Pons (tissue), 1 donor: ENCODE results near the gene ZNF189.

ENCODE experiments used
- DNase-seq: peaks from one replicate; pipeline ENCODE4 v3.0.0-alpha.2; 2016; ENCODE audit warnings: low spot score

Gene ZNF189

DNA sequence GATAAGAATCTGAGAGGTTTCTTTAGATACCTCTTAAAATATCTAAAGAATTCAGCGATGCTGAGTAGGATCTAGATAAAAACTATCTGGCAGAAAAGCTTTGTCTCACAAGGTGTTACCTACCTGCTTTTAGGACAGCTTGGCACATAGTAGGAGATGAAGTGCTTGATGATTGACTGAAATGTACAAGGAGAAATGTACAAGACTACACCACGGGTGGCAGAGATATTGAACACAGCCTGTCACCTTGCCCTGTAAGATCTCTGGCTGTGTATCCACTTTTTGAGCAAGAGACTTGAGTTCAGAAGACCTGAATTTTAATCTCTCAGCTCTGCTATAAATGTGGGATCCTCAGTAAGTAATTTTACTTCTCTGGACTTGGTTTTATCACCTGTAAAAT, 21.2 kb downstream of the ZNF189 start:
- DNase-seq, result no peak

DNA sequence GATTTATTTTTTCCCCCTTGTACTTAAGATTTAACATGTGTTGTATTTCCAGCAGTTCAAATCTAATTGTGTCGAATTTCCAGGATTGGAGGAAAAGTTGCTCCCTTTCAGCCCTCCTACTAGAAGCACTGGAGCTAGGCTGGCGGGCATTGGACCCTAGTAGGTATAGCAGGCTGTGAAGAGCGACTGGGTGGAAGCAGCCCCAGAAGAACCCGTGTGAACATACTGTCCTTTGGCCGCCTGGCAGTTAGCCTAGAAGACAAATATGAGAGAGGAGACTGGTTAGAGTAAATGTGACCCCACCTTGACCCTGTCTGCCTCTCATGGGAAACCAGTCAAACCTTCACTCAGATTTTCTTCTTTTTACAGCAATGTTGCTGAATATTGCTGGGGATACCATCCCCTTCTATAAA, 23.0 kb downstream of the ZNF189 start:
- no peak for DNase-seq

DNA sequence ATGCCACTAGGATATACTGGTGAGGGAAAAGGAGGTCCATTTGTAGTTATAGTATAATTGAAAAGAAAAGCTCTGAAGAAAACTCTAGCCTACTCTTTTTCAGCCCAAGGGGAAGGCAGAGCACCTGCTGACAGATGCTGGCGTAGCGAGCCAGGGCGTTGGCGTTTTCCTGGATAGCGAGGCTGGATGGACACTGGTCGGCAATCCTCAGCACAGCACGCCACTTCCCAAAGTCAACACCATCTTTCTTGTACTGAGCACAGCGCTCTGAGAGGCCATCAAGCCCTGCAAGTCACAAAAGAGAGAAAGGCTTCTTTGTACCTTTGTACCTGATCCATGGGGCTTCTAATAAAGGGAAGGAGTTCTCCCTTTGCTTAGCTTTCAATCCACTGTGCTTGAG, 28.7 kb downstream of the ZNF189 start:
- DNase-seq, result no peak

DNA sequence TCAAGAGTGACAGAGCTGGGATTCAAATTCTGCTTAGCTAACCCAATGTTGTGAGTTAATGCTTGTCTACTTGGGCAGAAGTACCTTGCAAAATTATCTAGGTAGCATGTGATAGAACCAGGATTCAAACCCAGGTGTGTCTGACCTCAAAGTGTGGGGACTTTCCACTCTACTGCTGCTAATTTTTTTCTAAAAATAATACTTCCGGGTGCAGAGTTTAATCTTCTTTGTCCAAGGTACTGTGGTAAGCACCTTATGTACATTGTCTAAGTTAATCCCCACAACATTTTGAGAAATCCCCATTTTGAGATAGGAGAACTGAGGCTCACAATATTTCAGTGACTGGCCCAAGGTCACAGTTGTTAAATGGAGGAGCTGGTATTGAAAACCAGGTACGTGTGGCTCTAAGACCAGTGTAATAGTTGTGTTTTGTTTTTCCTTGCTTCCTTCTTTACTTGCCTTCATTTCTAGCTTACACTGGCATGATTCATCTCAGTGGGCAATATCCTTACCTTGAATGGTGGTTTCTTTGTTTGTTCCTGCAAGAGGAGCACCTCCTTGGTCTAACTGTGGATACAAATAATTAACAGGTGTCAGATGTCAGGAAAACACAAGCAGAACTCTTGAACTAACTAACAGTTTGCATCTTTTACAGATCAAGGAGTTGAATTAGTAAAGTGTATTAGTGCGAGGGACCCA, 29.5 kb downstream of the ZNF189 start:
- DNase-seq, result no peak

DNA sequence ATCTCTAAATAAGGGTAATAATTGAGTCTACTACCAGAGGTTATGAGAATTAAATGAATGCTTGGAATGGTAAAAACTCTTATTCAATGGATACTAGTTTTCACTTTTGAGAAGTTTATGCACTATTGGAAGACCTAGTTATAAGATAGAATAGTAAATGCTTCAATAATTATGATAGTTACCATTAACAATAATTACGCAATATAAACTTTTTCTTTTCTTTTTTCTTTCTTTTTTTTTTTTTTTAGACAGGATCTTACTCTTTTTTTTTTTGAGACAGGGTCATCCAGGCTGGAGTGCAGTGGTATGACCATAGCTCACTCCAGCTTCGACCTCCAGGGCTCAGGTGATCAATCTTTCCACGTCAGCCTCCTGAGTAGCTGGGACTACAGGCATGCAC, 30.3 kb downstream of the ZNF189 start:
- DNase-seq, result no peak

DNA sequence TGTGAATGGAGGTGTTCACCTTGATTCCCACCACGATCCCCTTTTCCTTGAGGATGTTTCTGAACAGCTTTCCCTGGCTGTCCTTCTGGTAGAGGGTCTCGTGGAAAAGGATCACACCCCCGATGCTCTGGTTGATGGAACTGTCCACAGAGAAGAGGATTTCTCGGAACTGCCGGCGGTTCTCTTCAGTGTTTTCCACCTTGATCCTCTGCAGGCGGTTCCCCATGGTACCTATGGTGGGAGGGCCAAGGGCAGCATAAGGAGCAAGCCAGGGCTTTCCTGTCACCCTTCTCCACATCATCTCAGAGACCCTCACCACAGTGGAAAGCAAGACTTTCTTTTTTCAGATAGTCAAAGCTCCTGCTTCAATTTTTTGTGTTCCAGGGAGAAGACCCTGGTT, 31.1 kb downstream of the ZNF189 start:
- DNase-seq, result no peak

DNA sequence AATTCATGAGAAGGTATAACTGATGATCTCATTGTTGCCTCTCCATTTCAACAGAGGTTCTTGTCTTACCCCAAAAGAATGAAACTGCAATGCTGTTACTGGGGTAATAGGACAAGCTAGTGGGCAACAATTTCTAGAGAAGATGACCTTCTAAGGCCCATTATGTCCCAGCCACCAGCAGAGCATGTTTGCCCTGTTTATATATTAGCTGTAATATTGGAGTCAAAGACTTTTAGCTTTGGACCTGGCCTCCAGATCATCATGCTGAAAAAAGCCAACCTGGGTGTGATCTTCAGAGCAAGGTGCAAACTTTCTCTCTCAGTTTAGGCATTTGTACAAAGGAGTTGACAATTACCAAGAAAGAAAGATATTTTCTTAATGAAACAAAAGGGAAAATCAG, 33.5 kb downstream of the ZNF189 start:
- DNase-seq, result no peak

DNA sequence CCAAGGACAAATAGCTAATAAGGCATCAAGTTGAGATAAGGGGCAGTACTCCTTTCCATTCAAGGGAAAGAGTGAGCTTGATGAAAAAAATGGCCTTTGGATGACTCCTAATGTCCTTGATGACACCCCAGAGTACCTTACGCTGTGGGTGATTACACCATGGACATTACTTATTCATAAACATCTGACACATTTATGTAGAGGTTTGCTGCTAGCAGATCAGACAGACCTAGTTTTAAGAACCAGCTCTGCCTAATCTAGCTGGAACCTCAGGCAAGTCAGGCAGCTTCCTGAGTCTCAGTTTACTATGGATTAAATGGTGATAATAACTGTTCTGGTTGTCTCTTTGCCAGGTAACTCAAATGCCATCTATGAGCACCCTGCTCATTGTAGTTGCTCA, 34.1 kb downstream of the ZNF189 start:
- no peak for DNase-seq

DNA sequence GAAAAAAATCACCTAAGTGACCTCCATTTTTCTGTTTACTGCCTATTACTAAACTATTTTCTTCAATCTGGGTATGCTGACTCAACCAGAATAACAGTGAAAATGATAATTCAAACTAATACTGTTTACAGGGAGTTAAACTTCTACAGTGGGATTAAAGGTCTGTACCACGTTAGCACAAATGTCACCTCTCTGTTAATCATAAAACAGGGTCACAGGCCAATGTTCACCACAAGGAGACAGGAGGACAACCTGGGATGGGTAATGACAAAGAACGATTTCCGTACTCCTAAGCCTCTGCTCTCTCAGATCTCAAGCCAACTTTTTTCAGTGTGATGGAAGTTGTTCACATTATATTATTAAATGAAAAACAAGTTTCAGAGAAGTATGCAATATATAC, 34.6 kb downstream of the ZNF189 start:
- no peak for DNase-seq

DNA sequence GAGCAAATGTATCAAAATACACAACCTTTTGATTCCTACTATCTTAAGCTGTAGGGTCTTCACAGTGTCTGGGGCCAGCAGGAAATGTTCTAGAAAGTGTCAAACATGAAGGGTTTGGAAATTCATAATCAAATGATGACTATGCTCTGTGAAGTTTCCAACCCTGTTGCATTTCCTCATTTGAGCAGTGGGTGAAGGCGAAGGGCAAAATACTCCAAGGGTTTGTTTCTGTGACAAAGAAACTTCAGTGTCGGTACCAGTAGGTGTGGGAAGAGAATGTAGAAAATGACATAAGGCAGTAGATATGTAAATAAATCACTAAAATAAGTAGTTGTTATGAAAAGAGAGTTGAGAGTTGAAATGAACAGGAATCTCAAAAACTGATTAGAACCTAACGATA, 36.3 kb downstream of the ZNF189 start:
- no peak for DNase-seq

DNA sequence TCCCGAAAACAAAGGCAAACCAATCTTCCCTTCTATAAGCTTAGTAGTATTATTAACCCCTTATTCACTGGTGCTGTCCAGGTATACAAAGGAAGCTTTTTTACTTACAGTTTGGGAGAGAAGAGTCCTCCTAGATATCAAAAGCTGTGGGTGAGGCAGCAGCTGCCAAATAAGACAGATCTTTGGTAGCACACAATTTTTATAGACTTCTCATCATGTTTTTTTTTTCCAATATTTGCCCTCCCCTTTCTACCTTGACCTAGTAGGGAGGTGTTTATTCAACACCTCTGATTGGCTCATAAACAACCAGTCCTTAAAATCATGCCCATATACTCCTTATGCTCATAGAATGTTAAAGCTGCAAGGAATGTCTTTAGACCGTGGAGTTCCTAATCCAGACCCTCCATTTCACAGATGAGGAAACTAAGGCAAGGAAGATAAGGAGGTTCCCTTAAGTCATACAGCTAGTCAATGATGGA, 37.0 kb downstream of the ZNF189 start, which contains the start of gene ALDOB:
ALDOB (minus strand) TSS at position 174 of the 479 bp plus-strand sequence. CDS start 4,887 bp downstream, outside the sequence.
- no peak for DNase-seq

DNA sequence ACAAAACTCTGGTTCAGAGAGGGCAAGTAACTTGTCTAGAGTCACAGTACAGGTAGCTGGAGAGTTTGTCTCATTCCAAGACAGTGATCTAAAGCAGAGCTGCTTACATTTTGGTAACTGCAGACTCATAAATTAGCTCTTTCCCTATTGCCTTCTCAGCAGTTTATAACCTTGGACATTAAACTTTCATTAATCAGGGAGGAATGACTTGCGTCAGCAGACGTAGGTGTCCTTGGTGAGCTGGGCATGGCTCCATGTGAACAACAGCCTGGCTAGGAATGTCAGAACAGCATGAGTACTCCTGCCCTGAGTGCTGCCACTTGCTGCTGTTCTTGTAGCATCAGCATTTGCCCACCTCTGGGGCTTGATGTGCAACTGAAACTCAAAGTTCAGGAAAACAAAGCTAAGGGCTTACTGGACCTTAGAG, 39.2 kb downstream of the ZNF189 start:
- DNase-seq, result no peak

DNA sequence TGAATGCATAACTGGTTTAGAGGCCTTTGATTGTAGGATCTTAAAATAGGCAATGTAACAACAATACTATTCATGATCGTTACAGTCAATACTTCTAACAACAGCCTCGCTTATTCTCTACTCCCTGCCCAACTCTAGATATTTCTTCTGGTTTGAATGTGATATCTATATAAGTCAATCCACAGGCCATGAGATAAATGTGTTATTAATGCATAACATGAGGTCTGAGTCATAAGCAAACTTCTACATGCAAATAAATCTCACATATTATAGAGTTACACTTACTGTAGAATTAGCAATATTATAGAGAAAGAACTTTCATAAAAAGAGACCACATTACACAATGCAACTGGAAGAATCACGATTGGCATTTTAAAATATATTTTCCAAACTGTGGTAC, 39.9 kb downstream of the ZNF189 start:
- no peak for DNase-seq

DNA sequence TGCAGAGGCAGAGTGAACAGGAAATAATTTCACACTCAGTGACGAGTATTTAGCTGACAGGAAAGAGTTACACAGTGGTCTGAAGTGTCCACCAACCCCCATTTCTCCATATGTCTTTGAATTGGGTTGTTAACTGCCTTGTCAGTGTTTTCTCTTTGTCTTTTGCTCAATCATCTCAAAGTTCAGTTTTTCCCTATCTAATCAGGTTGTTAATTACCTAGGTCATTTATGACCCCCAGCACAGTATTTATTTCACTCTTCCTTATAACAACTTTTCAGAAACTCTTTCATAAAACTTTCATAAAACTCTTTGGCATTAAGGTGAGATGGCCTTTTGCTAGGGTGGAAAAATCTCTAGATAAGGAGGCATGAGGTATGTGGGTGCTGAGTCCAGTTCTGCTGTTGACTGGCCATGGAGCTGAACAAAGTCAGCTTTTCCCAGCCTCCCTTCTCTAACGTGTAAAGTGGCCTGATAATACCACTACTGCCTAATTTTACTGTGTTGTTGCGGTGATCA, 42.1 kb downstream of the ZNF189 start:
- DNase-seq, result no peak

DNA sequence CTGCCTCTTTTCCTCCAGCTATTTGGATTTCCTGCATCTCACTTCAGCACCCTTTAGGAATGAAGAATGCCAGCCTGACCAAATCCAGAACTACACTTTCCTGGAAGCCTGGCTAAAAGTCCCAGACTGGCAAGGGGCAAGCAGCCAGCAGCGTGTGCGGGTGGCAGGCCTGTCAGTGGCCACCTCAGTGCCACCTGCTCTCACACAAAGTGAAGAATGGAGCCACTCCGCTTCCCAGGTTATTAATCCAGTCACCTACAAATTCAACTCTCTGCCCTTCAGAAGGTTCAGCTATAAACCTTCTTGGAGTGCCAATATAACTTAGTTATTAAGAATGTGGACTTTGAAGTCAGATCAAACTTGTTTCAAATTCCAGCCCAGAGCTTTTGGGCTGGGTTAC, 43.7 kb downstream of the ZNF189 start:
- DNase-seq, result no peak

DNA sequence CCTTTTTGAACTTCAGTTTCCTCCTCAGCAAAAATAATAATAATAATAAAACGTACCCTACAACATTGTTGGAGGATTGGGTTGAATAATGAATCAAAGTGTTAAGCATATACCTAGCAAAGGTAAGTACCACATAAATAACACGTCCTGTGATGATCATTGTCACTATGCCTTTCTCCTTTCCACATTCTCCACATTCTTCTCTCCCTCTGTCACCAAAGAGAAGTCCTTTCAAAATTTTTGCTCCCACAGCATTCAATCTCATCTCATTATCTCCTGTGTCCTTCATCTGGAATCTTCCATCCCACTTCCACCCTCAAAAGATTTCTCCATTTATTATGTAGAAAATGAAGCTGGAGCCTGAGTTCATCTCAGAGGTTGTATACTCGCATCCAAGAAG, 44.1 kb downstream of the ZNF189 start:
- DNase-seq, result no peak

DNA sequence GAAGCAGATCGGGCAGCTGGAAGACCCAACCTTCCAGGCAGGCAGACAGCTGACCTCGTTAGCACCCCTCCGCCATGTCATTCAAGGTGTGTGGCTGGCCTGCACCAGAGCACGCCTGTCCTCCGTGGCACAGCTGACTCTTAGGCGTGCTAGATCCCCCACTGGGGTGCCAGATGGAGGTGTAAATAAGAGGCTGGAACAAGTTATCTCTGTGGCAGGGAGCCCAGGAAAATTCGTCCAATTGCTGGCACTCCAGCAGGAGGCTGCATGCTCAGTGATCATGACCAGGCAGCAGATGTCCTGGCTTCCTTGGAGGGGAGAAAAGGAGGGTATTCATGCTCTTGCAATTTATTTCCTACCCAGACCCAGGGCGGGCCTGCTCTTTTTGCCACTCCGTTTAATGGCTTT, 44.7 kb downstream of the ZNF189 start:
- peak; percentile 53 for DNase-seq

DNA sequence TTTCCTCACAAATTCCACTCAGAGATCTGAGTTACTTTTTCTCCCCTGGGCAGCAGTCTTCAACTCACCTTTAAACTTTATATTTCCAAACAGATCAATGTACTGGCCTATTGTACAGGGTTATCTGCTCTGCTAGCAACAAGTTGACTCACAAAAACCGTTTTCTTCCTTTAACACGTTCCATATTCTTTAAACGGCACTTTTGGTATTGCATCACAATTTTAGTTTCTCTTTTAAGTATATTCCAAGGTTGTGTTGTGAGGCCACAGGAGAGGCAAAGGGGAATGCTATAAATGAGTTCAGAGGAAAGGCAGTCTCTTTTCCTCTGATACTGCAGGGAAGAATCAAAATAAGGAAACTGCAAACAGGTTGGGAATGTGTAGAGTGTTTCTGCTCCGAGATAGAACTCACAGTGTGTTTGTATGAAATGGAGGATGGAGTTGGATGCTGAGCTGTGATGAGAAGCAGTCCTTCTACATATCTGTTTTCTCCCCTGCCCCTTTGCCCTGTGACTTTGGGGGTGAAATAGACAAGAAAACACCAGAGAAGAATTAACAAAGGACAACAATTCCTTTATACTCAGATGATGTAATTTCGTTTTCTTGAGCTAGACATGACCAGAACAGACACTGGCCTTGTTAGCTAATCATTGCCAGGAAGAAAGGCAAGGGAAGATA, 46.8 kb downstream of the ZNF189 start:
- DNase-seq, result peak; percentile 82

DNA sequence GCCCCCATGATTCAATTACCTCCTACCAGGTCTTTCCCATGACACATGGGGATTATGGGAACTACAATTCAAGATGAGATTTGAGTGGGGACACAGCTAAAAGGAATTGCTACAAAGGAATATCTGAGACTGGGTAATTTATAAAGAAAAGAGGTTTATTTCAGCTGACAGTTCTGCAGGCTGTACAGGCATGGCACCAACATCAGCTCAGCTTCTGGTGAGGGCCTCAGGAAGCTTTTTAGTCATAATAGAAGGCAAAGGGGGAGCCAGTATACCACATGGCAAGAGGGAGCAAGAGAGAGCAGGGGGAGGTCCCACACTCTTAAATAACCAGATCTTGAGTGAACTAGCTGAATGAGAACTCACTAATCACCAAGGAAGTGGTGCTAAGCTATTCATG, 48.1 kb downstream of the ZNF189 start:
- no peak for DNase-seq

DNA sequence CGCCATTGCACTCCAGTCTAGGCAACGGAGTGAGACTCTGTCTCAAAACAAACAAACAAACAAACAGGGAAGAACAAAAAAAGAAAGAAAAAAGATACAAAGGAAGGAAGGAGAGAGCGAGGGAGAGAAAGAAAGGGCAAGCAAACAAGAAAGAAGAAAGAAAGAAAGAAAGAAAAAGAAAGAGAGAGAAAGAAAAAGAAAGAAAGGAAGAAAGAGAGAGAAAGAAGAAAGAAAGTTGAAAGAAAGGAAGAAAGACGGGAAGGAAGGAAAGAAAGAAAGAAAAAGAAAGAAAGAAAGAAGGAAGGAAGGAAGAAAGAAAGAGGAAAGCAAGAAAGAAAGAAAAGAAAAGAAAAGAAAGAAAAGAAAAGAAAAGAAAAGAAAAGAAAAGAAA, 50.0 kb downstream of the ZNF189 start:
- no peak for DNase-seq

DNA sequence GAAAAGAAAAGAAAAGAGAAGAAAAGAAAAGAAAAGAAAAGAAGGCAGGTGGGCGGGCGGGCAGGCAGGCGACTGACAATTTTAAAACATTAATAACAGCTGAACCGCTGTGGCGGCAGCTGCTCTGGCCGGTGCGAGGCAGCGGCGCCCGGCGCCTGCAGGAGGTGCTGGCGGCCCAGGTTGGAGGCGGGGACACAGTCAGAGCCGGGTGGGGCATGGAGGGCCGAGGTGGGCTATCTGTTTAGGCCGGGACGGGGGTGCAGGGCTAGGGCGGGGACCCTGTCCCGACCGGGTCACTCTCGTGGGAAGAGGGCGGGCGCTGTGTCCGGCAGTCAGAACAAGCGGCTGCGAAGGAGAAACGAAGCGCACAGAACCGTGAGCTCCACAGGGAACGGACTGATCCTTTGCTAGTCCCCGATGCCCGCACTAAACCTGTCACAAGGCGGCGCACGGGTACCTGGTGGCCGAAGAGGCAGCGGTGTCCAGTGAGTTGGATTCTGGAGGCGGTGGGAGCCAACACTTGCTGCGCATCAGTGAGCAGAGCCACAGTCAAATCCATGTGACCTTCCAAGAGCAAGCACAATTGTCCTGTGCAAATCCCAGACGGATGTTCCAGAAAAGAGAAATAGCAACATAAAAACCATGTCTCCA, 50.5 kb downstream of the ZNF189 start:
- DNase-seq, result peak; percentile 58

DNA sequence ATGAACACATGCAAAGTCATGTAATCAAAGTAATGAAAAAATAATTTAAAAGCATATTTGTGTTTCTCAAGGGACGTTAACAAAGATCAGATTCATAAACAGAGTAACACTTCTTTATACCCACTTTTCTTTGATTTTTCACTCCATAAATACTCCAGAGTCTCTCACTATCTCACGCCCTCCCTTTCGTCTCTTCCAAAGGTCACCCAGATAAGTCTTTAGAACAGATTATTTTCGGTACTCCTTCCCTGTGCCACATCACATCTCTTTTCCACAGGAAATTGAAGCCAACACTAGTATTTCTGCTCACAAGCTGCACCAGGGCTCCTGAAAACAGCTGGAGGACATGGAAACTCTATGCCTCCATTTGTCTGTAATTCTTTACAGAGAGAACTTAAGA, 52.3 kb downstream of the ZNF189 start:
- no peak for DNase-seq

DNA sequence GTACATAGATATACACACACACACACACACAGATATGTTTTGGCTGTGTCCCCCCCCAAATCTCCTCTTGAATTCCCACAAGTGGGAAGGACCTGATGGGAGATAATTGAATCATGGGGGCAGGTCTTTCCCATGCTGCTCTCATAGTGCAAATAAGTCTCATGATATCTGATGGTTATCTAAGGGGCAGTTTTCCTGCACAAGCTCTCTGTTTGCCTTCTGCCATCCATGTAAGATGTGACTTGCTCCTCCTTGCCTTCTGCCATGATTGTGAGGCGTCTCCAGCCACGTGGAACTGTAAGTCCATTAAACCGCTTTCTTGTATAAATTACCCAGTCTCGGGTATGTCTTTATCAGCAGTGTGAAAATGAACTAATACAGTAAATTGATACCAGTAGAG, 52.8 kb downstream of the ZNF189 start:
- DNase-seq, result no peak
